OCI-LY1 (cell line): ENCODE results near the gene CAV3.

ENCODE experiments used
- CTCF ChIP-seq: fragments of 200-600 bp; sonication (generic), shearing (Covaris generic); IDR thresholded peaks from 2 replicates; pipeline ENCODE4 v1.5.1; 2017; ENCODE audit warnings: mild to moderate bottlenecking, antibody characterized with exemption, low read length, moderate library complexity, mixed read lengths
- EZH2 ChIP-seq: fragments of 200-600 bp; sonication (generic), shearing (Covaris generic); IDR thresholded peaks from 2 replicates; pipeline ENCODE4 v1.8.0; 2017; ENCODE audit warnings: borderline replicate concordance, mixed run types, mild to moderate bottlenecking, antibody characterized with exemption, low read length, moderate library complexity, mixed read lengths

- no peak for TF ChIP-seq CTCF
- no peak for TF ChIP-seq EZH2
These were observed 10.0 kb upstream of the CAV3 start for GRCh38 chr3:8723612-8724011.
